Measurements from ENCODE around the gene TRAF5. TPM values are rescaled to one million over a fixed set of nuclear protein-coding genes. Genes with fewer than 3 reads are reported as not detected.

The TRAF5 gene
- total and polyA plus RNA-seq, 3 donors from 2014 or later, result 20.3 to 25.1 (median 22.2) TPM

GRCh38 chr1:211353562-211354212, 27.1 kb downstream of the TRAF5 start:
- Histone ChIP-seq H3K9me3 (no peaks in the 10 kb centered on the region), H3K36me3 (ENCODE audit: low read depth, missing control alignments) (no peaks in the 10 kb centered on the region), H3K27ac (no peak overlapping the region), H3K4me3 (no peak overlapping the region), H3K27me3 (no peaks in the 10 kb centered on the region), H3K4me1 (no peaks in the 10 kb centered on the region)
- DNase-seq, result no peak
- 0% methylated on average over 1 of the region's 1 CpG for WGBS, 2 donors
- intact Hi-C loops (cut with DNase I; ENCODE audit: low total_unique reads), result no loop called here
- TF ChIP-seq CTCF (IDR thresholded peaks at IDR 0.05), result no peak
- no peak for TF ChIP-seq POLR2A (IDR thresholded peaks at IDR 0.05)

GRCh38 chr1:211355873-211356272, 29.2 kb downstream of the TRAF5 start:
- H3K36me3 ChIP-seq (ENCODE audit: low read depth, missing control alignments), result no peaks in the 10 kb centered on the region
- H3K9me3 ChIP-seq, result no peaks in the 10 kb centered on the region
- TF ChIP-seq POLR2A (IDR thresholded peaks at IDR 0.05) (no peak), CTCF (IDR thresholded peaks at IDR 0.05) (no peak)
- H3K27ac ChIP-seq, result no peak overlapping the region
- H3K4me1 ChIP-seq, result no peaks in the 10 kb centered on the region
- WGBS, 2 donors, result 86 to 97% methylated on average over 4 of the region's 4 CpGs
- intact Hi-C loops (cut with DNase I; ENCODE audit: low total_unique reads), result no loop called here
- H3K4me3 ChIP-seq, result no peak overlapping the region
- no peak for DNase-seq
- H3K27me3 ChIP-seq, result no peaks in the 10 kb centered on the region

GRCh38 chr1:211356723-211357407, 30.2 kb downstream of the TRAF5 start:
- Histone ChIP-seq H3K4me1 (no peaks in the 10 kb centered on the region), H3K27me3 (no peaks in the 10 kb centered on the region), H3K9me3 (no peaks in the 10 kb centered on the region), H3K4me3 (no peak overlapping the region), H3K27ac (no peak overlapping the region), H3K36me3 (ENCODE audit: low read depth, missing control alignments) (no peaks in the 10 kb centered on the region)
- intact Hi-C loops (cut with DNase I; ENCODE audit: low total_unique reads), result no loop called here
- no peak for DNase-seq
- WGBS, 2 donors, result 60 to 70% methylated on average over 5 of the region's 5 CpGs
- TF ChIP-seq POLR2A (IDR thresholded peaks at IDR 0.05) (no peak), CTCF (IDR thresholded peaks at IDR 0.05) (no peak)

GRCh38 chr1:211358685-211359084, 32.1 kb downstream of the TRAF5 start:
- Histone ChIP-seq H3K4me1 (no peaks in the 10 kb centered on the region), H3K36me3 (ENCODE audit: low read depth, missing control alignments) (no peaks in the 10 kb centered on the region), H3K27ac (no peak overlapping the region), H3K27me3 (no peaks in the 10 kb centered on the region), H3K9me3 (no peaks in the 10 kb centered on the region), H3K4me3 (no peak overlapping the region)
- TF ChIP-seq CTCF (IDR thresholded peaks at IDR 0.05) (no peak), POLR2A (IDR thresholded peaks at IDR 0.05) (no peak)
- no peak for DNase-seq
- 96 to 97% methylated on average over 1 of the region's 1 CpG for WGBS, 2 donors
- intact Hi-C loops (cut with DNase I; ENCODE audit: low total_unique reads), result no loop called here

GRCh38 chr1:211359876-211360275, 33.2 kb downstream of the TRAF5 start:
- Histone ChIP-seq H3K36me3 (ENCODE audit: low read depth, missing control alignments) (no peaks in the 10 kb centered on the region), H3K27ac (no peak overlapping the region), H3K9me3 (no peaks in the 10 kb centered on the region), H3K4me3 (no peak overlapping the region), H3K27me3 (no peaks in the 10 kb centered on the region), H3K4me1 (no peaks in the 10 kb centered on the region)
- DNase-seq, result no peak
- 88 to 94% methylated on average over 3 of the region's 3 CpGs for WGBS, 2 donors
- intact Hi-C loops (cut with DNase I; ENCODE audit: low total_unique reads), result no loop called here
- TF ChIP-seq CTCF (IDR thresholded peaks at IDR 0.05) (no peak), POLR2A (IDR thresholded peaks at IDR 0.05) (no peak)
